HuH-7 (cell line): ENCODE measurements around the gene CCDC179.

ENCODE experiments used
- DNase-seq: peaks from one replicate; pipeline ENCODE4 v3.0.0; 2011; ENCODE audit warnings: low spot score

CCDC179 gene

DNA sequence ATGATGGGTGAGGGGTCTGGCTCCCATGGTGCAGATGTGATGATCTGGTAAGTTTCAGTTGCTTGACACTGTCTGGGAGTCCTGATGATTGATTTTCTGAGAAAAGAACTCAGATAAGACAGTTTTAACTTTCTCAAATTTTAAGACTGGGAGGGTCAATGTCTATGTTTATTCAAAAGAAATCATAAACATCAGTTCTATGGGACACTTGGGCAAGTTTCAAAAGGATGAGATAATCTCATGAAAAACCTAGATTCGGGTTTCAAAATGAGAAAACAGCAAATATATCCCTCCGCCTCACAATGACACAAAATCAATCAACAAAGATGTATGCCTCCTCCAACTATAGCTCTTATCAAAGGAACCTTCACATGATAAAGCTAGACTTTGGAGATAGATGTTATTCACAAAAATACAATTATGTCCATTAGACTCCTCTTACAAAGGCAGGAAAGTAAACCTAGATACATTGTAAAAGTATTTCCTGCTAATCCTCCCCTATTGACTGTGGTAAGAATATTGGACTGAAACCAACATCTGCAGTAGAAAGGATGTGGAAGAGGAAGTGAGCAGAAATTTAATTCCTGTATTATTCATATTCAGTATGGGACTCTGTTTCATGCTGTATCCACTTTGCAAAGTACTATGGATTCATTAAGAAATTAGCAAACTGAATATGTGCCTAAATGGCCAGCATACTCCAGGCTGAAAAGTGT lies 52.3 kb downstream of the CCDC179 start:
- no peak for DNase-seq

DNA sequence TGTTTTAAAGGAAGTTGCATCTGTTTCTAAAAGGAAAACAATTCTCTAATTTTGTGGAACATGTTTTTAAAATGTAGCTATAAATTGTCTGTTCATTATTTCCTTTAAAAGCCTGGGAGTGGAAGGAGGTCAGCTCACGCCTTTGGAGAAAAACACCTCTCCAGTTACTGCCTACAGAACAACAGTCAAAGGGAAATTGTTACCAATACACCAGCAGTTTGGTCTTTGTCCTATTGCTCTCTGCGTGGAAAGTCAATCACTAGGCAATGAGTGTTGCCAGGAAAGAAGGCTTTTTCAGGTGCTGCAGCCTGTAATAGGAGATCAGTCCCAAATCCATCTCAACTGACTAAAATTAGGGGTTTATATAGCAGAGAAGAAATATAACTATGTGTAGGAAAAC lies 52.9 kb downstream of the CCDC179 start:
- no peak for DNase-seq

DNA sequence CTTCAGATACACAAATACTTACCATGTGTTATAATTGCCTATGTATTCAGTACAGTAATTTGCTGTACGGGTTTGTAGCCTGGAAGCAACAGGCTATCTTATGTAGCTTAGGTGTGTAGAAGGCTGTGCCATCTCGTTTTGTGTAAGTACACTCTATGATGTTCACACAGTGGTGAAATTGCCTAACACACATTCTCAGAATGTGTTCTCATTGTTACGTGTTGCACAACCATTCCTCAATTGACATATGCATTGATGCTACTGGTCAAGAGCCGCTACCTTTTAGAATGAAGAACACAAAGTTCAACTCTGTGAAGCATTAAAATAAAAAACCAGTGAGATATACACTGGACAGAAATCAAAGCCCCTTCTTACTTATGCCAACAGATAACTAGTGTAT lies 57.4 kb downstream of the CCDC179 start:
- DNase-seq, result no peak

DNA sequence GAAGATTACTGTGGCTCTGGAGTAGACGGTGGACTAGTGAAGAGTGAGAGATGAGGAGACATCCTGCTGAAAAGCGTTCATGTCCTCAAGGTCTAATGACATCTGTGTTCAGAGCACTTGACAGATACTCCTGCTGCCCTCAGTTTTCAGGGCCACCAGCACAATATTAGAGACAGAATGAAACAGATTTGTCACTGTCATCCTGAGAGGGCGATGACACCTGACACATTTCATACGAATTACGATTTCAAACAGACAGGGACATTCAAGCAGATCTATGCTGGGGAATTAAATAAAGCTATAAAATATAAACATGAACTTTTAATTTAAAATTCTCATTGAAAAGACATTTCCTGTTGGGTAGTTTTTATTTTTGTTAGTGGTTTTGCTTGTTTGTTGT lies 59.8 kb downstream of the CCDC179 start:
- DNase-seq, result no peak

DNA sequence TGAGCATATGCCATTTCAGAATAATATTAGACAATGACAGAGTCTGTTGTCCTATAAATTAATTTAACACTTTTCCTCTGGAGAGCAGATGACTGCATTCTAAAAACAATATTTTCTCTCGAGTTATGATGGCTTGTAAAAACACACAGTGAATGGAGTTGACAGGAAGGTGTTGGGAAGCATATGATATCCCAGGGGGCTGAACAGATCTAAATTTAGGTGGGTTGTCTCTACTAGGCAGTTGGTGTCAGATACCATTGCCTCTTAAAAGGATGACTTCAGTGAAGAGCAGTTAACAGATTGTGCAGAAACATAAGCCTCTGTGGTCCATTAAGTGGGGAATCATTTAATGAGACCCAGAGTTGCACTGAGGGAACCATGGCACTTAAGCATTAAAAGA lies 61.4 kb downstream of the CCDC179 start:
- no peak for DNase-seq

DNA sequence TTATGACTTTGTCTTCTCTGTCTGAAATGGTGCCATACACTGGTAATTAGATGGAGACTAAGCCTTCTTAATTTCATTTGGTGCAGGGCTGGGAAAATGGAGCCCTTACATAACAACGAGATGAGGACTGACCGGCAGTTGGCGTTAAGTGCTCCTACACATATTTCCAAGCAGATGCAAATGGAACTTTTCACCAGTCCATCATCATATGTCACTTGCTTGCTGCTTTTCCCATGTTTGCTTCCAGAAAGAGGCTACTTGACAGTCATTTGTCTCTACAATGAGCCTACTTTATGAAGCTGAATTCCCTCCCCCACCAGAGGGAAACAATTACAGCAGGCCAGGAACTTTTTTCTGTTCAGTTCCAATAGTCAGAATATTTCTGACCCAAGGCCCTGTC lies 63.2 kb downstream of the CCDC179 start:
- DNase-seq, result no peak
